ENCODE results near the gene CUL4A.
A peak's percentile ranks its signal among the peaks of the same experiment; 100 is the strongest.
"Not testable (repeated sequence)": the region's sequence is repeated elsewhere in the genome, so short reads cannot be mapped to it uniquely, and the experiment has no call there.

Gene CUL4A

DNA sequence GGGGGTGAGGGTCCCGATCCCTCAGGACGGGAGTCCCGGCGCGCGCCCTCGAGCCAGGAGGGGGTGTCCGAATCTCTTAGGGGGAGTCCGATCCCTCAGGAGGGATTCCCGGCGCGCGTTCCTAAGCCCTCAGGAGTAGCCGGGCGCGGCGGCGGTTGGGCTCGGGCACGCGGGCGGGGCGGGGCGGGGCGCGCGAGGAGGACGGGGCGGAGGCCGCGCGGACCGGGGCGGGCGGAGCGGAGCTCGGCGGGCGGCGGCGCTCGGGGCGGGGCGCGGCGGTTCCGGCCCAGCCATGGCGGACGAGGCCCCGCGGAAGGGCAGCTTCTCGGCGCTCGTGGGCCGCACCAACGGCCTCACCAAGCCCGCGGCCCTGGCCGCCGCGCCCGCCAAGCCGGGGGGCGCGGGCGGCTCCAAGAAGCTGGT lies at the start of gene CUL4A:
Gene CUL4A (plus strand): TSS at position 278 of the 423 bp plus-strand sequence. CDS start 15 bp downstream, at position 293.
- DNase-seq (ENCODE audit: low read depth): peak; percentile 63

DNA sequence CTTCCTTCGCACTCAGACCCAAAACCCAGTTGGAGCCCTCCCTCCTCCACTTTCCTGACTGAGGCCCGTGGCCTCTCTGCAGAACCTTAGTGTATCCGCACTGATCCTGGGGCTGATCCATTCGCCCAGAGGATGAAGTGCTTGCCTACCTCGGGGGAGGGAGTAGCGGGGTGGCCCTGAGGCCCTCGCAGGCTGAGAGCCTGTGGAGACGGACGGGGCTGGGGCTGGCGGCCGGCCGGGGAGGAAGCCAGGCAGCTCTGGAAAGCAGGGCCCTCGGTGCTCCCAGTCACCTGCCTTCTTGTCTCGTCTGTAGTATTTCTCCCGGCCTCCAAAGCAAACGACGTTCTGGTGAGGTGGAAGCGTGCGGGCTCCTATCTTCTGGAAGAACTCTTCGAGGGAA lies 49.7 kb upstream of the CUL4A start:
- DNase-seq (ENCODE audit: low read depth): no peak

DNA sequence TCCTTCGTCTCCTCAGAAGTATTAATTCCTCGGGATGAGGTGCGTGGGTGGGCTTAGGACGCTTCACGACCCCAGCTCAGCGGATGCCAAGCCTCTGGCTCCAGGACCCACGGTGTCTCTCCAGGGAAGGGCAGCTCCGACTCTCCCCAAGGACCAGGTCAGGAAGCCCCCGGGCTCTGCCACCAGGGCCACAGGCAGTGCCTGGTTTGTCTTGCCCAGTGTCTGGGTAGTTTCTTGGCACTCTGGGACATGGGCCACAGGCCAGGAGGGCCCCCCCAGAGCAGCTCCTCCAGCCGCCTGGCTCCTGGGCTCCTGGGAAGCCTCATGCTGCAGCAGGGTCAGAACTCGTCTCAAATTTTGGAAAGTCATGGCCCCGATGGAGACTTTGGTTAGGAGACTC lies 48.4 kb upstream of the CUL4A start:
- no peak for DNase-seq (ENCODE audit: low read depth)

GRCh38 chr13:113161433-113161832 lies 48.0 kb upstream of the CUL4A start:
- no peak for DNase-seq (ENCODE audit: low read depth)

DNA sequence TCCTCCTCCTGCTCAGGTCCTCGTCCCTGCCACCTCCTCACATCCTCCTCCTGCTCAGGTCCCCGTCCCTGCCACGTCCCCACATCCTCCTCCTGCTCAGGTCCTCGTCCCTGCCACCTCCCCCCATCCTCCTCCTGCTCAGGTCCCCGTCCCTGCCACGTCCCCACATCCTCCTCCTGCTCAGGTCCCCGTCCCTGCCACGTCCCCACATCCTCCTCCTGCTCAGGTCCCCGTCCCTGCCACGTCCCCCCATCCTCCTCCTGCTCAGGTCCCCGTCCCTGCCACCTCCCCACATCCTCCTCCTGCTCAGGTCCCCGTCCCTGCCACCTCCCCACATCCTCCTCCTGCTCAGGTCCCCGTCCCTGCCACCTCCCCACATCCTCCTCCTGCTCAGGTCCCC lies 47.4 kb upstream of the CUL4A start:
- DNase-seq (ENCODE audit: low read depth): not testable (repeated sequence)

GRCh38 chr13:113162783-113163685 lies 46.4 kb upstream of the CUL4A start:
- DNase-seq (ENCODE audit: low read depth): no peak

- DNase-seq (ENCODE audit: low read depth): no peak
These were observed 44.9 kb upstream of the CUL4A start for GRCh38 chr13:113164492-113164891.

DNA sequence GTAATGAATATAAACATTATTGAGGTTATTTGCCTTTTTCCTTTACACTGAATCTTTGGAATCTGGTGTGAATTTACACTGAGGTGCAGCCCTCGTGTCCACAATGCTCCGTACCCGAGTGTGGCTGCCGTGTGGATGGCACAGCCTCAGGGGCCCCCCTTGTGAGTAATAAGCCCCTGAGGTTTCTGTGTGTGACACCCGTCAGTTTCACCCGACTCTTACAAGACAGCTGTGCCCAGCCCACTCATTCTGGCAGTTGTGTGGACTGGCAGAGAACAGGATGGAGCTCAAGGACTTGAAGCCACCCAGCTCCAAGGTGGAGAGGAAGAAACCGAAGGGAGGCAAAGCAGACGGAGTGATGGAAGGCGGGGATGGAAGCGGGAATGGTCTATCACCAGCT lies 43.1 kb upstream of the CUL4A start:
- DNase-seq (ENCODE audit: low read depth): no peak

- DNase-seq (ENCODE audit: low read depth): no peak
These were observed 42.7 kb upstream of the CUL4A start for GRCh38 chr13:113166681-113167080.

DNA sequence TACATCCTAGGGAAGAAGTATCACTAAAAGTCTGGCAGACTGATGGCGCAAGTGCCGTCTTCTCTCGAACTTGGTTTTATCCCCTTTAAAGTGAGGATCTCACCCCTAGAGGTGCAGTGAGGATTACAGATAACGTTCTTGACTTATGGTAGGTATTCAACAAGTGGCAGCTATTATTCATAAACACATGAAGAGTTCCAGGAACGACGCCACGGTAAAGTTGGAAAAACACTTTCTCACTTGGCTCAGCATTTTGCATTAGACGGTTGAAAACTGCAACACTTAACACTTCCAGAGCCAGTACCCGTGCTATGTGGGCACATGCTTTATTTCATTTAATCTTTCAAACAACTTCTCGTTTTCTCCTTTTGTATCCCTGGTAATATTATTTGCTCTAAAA lies 42.3 kb upstream of the CUL4A start:
- DNase-seq (ENCODE audit: low read depth): no peak

- DNase-seq (ENCODE audit: low read depth): no peak
These were observed 41.8 kb upstream of the CUL4A start for GRCh38 chr13:113167575-113167974.

GRCh38 chr13:113168211-113168610 lies 41.2 kb upstream of the CUL4A start:
- DNase-seq (ENCODE audit: low read depth): no peak

GRCh38 chr13:113169277-113170272 lies 39.8 kb upstream of the CUL4A start:
- DNase-seq (ENCODE audit: low read depth): no peak

DNA sequence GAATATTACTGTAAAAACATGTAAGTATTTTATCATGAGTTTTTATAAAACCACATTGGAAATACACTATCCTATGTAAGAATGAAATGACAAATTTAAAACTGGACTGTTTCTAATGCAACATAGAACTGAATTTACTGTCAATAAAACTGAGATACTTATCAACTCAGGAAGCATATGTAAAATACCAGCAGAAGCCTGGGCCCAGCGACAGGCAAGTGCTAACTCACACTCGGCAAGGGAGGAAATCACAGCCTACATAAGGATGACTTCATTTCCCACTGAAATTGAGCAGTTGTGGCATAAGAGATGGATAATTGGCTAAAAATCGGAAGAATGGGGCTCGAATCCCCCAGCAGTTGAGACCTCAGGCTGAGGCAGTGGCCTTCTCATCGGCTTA lies 38.9 kb upstream of the CUL4A start:
- no peak for DNase-seq (ENCODE audit: low read depth)

DNA sequence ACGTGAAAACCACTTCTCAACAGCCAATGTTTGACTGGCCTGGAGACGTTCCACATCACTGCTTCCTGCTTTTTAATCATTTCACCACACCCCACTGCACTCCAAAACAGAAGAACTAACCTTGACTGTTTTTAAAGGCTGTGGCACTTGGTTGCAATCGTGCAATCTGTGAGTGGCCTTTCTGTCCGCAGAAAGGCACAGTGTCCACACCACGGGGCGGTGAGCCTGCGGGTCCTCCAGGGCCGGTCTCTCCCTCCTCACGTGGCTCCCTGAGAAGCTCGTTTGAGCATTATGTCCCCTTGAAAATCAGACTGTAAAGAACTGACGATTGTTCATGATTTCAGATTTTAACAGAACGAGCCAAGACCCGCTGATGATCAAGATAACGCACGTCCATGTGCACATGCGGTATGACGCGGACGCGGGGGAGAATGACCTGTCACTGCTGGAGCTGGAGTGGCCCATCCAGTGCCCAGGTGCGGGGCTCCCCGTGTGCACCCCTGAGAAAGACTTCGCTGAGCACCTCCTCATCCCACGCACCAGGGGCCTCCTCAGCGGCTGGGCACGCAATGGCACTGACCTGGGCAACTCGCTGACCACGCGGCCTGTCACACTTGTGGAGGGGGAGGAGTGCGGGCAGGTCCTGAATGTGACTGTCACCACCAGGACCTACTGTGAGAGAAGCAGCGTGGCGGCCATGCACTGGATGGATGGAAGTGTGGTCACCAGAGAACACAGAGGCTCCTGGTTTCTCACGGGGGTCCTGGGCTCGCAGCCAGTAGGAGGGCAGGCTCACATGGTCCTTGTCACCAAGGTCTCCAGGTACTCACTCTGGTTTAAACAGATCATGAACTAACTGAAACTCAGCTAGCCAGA lies 37.9 kb upstream of the CUL4A start:
- no peak for DNase-seq (ENCODE audit: low read depth)

DNA sequence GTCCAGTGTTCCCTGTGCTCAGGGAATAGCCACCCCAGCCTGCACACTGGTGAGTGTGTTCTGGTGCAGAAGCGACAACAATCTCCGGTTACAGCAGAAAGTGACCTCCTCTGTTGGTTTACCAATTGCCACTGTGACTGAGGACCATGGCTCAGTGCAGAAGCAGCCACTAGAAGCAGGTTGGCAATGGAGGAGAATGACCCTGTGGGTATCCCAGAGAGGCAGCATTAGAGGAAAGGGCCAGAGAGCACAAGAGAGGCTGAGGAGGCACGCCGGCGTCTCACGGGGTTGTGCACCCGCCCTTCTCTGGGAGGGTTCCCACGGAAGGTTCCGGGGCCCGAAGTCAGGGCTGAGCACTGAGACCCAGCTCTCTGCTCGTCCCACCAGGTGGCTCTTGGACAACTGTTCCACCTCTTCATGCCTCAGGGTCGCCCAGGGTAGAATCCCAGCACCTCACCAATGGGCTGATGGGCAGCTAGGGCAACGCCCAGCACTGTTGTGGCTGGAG lies 36.9 kb upstream of the CUL4A start:
- no peak for DNase-seq (ENCODE audit: low read depth)

- DNase-seq (ENCODE audit: low read depth): peak; percentile 77
These were observed 33.1 kb upstream of the CUL4A start for GRCh38 chr13:113176280-113176679.

DNA sequence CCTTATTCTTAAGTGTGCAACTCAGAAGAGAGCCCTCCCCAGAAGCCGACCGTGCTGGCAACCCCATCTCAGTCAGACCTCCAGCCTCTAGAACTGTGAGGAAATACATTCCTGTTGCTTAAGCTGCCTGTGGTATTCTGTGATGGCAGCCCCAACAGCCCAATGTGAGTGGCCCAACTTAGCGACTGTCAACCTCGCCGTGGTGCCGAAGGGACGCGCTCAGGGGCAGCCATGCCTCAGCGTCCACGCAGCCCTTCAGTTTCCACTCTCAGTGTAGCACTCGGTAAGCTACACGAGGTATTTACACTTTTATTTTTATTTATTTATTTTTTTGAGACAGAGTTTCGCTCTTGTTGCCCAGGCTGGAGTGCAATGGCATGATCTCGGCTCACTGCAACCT lies 32.6 kb upstream of the CUL4A start:
- DNase-seq (ENCODE audit: low read depth): no peak

DNA sequence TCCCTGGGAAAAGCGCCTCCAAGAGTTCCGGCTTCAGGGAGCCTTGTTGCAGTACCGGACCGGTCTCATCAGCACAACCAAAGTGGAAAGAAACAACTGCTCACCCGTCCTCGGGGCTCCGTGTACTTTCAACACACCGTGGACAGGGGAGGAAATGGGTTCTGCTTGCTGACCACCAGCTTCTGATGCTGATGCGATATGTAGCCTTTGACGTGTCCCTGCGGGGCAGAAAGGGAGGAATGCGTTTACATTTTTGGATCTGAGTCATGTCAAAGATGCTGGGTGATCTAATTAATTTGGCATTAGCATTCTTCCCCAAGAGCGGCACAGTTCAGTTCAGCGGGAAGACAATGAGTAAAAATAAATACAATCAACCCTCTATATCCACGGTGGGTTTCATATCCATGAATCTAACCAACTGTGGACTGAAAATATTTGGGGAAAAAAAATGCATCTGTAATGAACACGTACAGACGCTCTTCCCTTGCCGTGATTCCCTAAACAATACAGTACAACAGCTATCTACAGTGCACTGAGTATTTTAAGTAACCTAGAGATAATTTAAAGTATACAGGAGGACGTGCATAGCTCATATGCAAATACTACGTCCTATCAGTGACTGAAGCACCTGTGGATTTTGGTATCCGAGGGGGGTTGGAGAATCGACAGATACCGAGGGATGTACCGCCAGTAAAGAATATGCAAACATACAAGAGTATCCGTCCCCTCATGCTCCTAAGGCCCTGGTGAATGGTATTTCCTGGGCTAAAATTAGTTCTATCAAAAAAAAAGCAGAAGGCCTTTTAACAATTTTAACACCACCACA lies 31.1 kb upstream of the CUL4A start:
- DNase-seq (ENCODE audit: low read depth): no peak

- DNase-seq (ENCODE audit: low read depth): no peak
These were observed 30.6 kb upstream of the CUL4A start for GRCh38 chr13:113178896-113179167.

Measured in stimulated activated CD4-positive, alpha-beta T cell treated with anti-CD3 and anti-CD28 coated beads, Interleukin-2, amount 100 ng/mL, for 4 hours (primary cell).